GM18498 (cell line): ENCODE measurements around the gene TXNDC11.
"Not testable (repeated sequence)": the region's sequence is repeated elsewhere in the genome, so short reads cannot be mapped to it uniquely, and the experiment has no call there.

Experiments used
- ATAC-seq: cut with Tn5 transposase; IDR thresholded peaks from one replicate; pipeline ENCODE4 v1.9.1; 2021; ENCODE audit warnings: mild to moderate bottlenecking, moderate library complexity; ENCODE audit not compliant: unreplicated experiment

The TXNDC11 gene, protein sequence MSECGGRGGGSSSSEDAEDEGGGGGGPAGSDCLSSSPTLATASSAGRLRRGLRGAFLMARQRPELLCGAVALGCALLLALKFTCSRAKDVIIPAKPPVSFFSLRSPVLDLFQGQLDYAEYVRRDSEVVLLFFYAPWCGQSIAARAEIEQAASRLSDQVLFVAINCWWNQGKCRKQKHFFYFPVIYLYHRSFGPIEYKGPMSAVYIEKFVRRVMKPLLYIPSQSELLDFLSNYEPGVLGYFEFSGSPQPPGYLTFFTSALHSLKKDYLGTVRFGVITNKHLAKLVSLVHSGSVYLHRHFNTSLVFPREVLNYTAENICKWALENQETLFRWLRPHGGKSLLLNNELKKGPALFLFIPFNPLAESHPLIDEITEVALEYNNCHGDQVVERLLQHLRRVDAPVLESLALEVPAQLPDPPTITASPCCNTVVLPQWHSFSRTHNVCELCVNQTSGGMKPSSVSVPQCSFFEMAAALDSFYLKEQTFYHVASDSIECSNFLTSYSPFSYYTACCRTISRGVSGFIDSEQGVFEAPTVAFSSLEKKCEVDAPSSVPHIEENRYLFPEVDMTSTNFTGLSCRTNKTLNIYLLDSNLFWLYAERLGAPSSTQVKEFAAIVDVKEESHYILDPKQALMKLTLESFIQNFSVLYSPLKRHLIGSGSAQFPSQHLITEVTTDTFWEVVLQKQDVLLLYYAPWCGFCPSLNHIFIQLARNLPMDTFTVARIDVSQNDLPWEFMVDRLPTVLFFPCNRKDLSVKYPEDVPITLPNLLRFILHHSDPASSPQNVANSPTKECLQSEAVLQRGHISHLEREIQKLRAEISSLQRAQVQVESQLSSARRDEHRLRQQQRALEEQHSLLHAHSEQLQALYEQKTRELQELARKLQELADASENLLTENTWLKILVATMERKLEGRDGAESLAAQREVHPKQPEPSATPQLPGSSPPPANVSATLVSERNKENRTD

DNA sequence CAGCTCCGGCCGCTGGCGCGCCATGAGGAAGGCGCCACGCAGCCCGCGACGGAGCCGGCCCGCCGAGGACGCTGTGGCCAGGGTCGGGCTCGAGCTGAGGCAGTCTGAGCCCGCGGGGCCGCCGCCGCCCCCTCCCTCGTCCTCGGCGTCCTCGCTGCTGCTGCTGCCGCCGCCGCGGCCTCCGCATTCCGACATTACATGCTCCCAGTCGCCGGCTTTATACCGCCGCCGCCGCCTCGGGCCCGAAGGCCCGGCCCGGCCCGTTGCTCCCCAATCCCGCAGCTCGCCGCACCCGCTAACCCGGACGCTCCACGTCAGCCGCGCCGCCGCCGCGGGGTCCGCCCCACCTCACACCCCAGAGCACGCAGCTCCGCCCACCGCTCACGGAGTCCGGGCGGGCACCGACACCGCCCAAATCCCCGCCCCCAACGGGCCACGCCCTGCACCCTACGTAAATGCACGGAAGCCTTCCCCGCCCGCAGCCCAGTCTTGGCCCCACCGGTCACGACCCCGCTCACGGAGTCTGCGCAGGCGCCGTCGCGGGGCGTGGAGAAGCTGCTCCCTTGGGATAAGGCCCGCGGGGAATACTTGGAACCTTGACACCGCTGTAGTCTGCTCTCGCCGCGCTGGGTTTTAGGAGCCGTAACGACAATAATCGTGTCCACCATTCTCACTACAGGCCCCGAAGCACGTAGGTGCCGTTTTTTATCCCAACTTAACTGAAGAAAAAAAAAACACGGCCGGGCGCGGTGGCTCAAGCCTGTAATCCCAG, at the start of gene TXNDC11:
TSS of gene TXNDC11 (minus strand) at position 322 of the 772 bp plus-strand sequence. CDS start at position 195, 127 bp downstream.
- ATAC-seq, result peak; percentile 90

DNA sequence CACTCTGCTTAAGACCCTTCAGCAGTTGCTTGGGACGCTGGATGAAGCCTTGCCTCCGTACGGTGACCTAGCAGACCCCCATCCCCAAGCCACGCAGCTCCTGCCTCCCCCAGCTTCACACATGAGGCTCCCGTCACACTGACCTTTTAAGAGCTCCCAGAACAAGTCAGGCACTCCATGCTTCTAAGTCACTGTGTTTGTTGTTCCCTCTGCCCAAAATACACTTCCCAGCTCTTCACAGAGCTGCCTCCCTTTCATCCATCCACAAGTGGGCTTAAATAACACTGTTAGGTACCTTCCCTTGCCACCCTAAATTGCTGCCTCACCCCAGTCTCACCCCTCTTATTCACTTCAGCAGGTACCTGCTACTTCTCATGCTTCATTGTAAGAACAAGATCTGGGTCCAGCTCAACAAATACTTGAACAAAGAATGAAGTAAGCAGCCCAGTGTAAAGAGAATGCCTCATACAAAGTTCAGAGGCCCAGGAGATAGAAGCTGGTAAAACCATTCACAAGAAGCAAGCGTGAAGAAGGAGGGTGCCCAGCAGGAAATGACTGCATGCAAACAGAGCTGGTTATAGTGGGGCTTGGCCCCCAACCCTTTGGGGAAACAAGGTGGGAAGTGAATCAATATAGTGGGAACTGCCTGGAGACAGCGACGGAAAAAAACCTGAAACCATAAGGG, 48.6 kb upstream of the TXNDC11 start:
- no peak for ATAC-seq

DNA sequence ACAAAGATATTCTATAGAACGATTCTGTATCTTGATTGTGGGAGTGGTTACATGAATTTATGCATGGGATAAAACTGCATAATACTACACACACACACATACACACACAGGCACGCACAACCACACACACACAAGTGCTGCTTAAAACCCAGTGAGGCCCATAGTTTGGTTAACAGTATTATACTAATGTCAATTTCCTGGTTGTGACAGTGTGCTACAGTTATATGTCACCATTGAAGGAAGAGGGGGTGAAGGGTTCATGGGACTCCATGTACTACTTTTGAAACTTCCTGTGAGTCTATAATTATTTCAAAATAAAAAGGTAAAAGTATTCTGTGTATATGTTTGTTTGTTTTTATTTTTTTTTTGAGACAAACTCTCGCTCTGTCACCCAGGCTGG, 46.3 kb upstream of the TXNDC11 start:
- ATAC-seq, result no peak

DNA sequence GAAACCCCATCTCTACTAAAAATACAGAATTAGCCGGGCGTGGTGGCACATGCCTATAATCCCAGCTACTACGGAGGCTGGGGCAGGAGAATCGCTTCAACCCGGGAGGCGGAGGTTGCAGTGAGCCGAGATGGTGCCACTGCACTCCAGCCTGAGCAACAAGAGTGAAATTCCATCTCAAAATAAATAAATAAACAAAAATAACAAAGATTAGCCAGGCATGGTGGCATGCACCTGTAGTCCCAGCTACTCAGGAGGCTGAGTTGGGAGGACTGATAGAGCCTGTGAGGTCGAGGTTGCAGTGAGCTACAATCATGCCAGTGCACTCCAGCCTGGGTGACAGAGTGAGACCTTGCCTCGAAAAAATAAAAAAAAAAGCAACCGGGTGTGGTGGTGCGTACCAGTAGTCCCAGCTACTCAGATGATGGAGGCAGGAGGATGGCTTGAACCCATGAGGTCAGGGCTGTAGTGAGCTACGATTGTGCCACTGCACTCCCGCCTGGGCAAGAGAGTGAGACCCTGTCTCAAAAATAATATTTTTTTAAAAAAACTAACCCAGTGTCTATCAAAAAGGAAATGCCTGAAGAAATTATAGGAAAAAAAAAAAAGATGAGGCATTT, 42.4 kb upstream of the TXNDC11 start:
- not testable (repeated sequence) for ATAC-seq

DNA sequence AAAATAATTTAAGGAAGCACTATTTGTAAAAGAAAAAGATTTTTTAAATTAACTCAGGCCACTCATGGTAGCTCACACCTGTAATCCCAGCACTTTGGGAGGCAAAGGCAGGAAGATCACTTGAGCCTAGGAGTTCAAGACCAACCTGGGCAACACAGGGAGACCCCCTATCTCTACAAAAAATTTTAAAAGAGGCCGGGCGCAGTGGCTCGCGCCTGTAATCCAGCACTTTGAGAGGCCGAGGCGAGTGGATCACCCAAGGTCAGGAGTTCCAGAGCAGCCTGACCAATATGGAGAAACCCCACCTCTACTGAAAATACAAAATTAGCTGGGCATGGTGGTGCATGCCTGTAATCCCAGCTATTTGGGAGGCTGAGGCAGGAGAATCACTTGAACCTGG, 41.7 kb upstream of the TXNDC11 start:
- ATAC-seq, result not testable (repeated sequence)

DNA sequence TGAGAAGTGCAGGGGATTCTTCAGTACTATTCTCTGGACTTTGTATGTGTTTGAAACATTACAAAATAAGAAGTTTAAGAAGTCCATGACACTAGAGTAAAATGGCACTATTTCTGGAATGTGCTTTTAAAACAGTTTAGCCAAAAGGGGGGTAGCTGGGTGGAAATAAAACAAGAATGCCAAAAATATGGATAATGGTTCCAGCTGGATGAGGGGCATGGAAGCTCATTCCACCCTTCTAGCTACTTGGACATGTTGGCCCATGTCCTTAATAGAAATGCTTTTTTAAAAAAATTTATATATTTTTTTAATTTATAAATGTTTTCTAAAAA, 41.3 kb upstream of the TXNDC11 start:
- no peak for ATAC-seq

DNA sequence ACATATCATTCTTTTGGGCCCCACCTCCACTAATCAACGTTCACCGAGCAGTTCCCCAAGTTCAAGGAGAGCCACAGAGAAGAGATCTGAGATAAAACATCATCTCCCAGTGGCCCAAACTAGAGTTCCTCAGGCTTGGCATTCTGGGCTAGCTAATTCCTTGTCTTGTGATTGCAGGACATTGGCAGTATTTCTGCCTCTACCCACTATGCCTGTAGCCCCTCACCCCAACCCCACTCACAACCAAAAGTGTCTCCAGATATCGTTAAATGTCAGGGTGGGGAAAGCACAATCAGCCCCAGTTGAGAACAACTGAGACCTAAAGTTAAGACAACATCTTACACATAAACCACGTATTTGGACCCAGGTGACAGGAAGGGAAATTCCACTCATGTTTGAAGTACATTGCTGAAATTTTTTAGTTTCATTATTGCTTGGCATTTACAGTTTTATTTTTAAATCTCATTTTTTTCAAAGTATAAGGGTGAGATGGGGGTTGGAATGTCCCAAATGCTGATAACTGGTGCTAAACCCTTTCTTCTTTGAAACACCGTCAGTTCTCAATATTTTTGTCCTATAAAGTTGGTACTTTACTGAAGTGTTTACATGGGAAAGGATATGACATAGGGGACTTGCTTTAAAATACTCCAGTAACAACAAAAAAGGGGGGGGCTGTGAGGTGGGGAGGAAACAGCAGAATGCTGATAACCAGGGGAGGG, 40.8 kb upstream of the TXNDC11 start:
- ATAC-seq, result peak; percentile 62

DNA sequence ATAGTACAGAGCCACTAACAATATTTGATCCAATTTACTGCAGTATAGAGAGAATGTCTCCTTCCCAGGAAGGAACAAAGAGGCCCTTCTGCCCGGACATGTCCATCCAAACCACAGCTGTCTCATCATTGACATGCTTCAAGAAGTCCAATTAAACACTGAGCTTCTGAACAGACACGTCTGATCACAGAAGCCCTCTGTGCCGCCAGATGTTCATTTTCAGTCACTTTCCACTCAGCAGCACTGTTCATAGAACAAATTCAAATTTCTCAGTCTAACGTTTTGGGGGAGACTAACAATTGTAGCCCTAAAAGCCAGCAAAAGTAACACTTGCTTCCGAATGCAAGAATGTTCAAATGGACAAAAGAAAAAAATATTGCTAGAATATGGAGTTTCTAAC, 39.1 kb upstream of the TXNDC11 start:
- ATAC-seq, result no peak

DNA sequence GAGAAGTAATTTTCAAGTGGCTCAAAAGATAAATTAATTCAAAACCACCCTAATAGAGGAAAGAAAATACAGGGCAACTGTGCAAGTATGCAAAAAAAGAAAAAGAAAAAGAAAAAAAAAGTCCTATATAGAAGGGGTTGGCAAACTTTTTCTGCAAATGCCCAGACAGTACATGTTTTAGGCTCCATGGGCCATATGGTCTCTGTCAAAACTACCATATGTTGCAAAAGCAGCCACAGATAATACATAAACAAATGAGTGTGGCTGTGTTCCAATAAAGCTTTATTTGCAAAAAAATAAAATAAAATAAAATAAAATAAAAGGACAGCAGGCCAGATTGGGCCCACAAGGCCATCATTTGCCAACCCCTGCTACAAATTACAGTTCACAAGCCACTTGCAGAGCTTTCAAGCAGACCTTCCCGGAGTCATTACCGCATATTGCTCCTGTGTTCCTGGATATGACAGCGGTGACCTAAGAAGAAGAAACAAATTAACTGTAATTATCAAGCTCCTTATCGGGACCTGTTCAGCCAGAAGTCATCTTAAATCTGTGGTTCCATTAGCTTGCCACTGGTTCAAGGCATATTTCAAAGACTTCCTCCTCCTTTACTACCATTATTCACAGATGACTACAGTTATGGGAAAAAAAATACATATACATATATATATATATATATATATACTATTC, 38.5 kb upstream of the TXNDC11 start:
- ATAC-seq, result no peak

DNA sequence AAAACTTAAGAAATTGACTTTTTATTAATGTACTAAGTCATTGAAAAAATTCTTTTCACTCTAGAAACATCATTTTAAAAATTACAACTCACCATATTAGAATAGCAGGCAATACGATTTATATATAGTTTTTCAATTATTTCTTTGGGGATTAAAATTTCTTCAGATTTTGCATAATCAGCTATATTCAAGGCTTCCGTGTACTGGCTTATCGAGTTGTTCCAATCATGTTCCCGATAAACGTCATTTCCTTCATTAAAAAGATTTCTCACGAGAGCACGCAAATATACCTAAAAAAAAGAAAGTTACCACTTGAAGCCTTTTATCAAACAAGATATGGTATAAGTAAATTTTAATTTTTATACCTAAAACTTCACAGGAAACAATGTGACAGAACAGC, 36.4 kb upstream of the TXNDC11 start:
- no peak for ATAC-seq

DNA sequence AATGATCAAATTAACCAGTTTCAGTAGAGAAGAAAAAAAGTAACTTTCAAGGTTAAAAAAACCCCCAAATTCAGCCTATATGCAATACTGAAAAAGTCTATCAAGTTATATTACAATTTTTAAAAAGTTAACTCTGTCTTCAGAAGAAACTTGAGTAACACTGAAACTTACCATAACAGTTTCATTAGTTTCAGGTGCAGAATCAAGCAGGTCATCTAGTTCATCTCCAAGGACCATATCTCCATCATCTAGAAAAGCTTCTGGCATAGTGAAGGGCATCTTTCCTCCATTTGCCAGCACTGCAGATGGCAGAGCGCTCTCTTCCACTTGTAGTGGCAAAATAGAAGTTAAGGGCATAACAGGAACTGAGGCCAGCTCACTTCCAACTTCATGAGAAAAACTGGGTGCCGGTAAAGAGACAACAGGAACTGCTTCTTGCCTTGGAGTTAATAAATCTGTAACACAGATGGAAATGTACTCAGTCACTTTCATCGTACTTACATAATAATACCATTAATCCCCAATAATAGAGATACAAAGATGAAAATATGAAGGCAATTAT, 31.5 kb upstream of the TXNDC11 start:
- ATAC-seq, result peak; percentile 60

DNA sequence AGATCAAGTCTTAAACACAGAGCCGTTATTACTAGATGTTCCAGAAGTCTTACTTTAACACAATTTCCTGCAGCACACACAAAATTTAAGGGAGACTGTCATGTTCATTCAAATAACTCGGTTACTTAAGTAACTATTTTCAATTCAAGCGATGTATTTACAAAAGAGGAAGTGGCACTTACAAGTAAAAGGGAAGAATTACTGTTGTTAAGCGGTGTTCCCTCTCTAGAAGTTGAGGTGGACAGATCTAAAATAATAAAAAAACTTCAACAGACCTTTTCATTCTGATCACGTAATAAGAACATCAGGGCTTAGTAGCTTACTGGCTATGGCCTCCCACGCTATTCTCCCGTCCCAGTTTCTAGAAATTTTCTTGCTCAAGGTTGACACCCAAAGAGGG, 26.2 kb upstream of the TXNDC11 start:
- ATAC-seq, result no peak

DNA sequence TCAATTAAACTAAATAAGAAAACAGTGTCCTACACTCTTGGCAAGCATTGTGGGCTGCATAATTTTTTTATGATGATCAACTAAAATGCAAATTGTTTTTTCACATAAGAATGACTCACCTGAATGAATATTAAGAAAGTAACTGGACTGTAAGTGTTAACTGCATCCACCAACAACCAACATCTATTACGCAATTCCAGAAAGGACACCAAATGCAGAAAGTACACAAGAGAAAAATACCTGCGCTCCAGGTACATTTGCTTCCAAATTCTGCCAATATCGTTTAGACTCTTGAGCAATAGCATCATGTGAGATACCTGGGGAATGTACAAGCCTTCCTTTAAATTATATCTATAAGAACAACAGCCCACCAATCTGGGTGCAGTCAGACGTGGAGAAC, 19.8 kb upstream of the TXNDC11 start:
- no peak for ATAC-seq

DNA sequence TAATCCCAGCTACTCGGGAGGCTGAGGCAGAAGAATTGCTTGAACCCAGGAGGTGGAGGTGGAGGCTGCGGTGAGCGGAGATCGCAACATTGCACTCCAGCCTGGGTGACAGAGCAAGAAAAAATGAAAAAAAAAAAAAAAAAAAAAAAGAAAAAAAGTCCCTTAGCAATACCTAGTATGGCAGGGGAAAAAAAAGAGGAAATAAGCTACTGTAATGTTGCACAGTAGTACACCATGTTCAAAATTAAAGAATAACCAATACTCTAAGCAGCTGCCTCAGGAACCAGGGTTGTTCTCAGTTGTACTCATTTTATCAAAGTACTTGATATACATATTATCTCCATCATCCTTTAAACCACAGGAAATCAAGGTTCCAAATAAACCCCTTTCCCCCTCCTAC, 17.3 kb upstream of the TXNDC11 start:
- no peak for ATAC-seq

DNA sequence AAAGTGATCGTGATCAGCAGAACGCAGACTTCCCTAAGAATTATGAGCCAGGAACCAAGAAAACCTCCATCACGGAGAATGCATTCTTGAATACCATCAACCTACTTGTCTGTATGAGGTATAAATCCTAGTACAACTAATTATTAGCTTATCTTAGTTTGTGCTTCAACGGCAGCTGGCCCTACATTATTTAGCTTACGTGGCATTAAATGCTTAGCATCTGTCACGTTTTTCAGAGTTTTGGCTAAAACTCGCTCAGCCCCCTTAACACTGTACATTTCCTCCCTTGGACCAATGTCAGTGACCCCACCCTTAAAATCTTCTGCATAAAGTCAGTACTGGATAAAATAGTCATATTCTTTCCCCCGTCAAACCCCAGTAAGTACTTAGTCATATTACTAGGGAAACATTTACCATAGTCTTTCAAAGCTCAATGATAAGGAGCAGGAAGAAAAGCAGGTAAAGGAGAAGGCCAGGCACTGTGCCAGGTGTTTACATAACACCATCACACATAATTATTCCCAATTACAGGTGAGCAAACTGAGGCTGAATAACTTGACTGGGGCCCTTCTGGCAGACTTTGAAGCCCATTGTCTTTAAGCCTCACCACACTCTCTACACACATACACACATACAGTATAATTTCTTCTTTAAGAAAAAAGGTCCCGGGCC, 16.6 kb upstream of the TXNDC11 start:
- no peak for ATAC-seq

DNA sequence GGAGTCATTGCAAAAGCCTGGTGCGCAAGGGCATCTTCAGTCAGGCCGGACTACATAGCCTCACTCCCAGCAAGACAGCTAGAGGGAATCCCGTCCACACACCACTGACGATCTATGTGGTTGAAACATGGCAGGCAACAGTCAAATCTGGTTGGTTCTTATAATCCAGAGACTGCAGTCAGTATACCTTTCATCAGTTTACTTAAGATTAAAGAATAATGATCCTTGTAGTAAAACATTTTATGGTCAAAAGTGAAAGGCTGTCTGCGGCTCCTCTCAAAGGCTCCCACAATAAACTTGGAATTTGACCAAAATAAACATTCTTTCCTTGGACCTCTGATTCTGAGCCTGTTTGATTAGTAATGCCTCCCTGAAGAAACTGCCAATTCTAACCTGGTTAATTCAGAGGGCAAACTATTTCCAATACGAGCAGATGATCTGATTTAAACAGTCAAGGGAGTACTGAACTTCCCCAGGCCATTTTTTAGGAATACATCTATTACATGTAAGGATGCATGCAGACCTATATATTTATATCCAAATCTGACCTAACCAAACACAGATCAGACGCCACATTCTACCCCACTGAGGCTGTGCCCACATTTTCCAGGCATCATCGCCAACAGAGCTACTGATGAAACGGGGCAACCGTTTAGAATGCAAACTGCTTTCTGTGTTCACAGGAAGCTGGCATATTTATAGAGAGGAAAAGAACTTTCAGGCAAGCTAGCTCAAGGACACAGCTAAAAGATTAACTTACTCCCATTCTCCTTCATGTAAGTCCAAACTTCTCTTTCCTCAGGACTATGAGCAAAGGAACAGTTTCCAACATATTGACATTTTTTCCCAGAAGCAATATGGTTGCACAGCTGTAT, 15.3 kb upstream of the TXNDC11 start:
- ATAC-seq, result no peak

DNA sequence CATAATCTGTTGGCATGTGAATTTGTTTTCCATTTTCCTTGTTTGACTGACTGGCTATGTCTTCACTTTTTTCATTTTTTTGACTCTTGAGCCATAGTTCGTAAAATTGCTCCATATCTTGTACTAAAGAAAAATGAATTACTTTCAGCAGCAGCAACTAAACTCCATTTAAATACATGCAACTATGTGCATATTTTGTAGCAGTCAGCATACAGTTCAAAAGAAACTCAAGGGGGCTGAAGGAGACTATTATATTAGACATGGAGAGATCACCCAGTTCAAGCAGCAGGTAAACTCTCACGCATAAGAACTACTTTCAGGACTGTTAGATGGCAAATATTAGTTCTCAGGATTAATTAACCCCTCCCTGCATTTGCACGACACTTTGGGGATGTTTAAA, 13.6 kb upstream of the TXNDC11 start:
- no peak for ATAC-seq
